Stimulated activated CD4-positive, alpha-beta T cell treated with anti-CD3 and anti-CD28 coated beads, Interleukin-2, amount 100 ng/mL, for 24 hours (primary cell): ENCODE results near the gene PTK6.
"Not testable (repeated sequence)": the region's sequence is repeated elsewhere in the genome, so short reads cannot be mapped to it uniquely, and the experiment has no call there.

Source experiments
- DNase-seq, 2 donors: peaks; one replicate each; pipeline ENCODE4 v3.0.0-alpha.2; 2020

Gene PTK6

GRCh38 chr20:63568986-63569949 is 32.1 kb upstream of the PTK6 start:
- no peak for DNase-seq

- DNase-seq = no peak
Observed at GRCh38 chr20:63568170-63568981, 31.2 kb upstream of the PTK6 start.

GRCh38 chr20:63567386-63568169 is 30.4 kb upstream of the PTK6 start:
- DNase-seq = peak; percentile 50 to 60

- no peak for DNase-seq
Observed at GRCh38 chr20:63567136-63567385, 29.9 kb upstream of the PTK6 start.

- DNase-seq = no peak
Observed at GRCh38 chr20:63566395-63567135, 29.4 kb upstream of the PTK6 start.

GRCh38 chr20:63565699-63566335 is 28.6 kb upstream of the PTK6 start:
- no peak for DNase-seq

GRCh38 chr20:63565021-63565698 is 28.0 kb upstream of the PTK6 start:
- no peak for DNase-seq

- no peak for DNase-seq
Observed at GRCh38 chr20:63564036-63564810, 27.0 kb upstream of the PTK6 start.

GRCh38 chr20:63563225-63563935 is 26.2 kb upstream of the PTK6 start:
- no peak for DNase-seq

- DNase-seq = no peak
Observed at GRCh38 chr20:63562461-63563224, 25.5 kb upstream of the PTK6 start.

- no peak for DNase-seq
Observed at GRCh38 chr20:63561624-63562396, 24.6 kb upstream of the PTK6 start.

GRCh38 chr20:63560856-63561609 is 23.9 kb upstream of the PTK6 start:
- no peak for DNase-seq

GRCh38 chr20:63560333-63560805 is 23.2 kb upstream of the PTK6 start:
- no peak for DNase-seq

- DNase-seq = not testable (repeated sequence)
Observed at GRCh38 chr20:63559485-63560332, 22.5 kb upstream of the PTK6 start.

- DNase-seq = no peak
Observed at GRCh38 chr20:63558804-63559484, 21.8 kb upstream of the PTK6 start.

GRCh38 chr20:63557481-63557891 is 20.3 kb upstream of the PTK6 start:
- DNase-seq = no peak
